ENCODE data around the gene RIIAD1.

DNA sequence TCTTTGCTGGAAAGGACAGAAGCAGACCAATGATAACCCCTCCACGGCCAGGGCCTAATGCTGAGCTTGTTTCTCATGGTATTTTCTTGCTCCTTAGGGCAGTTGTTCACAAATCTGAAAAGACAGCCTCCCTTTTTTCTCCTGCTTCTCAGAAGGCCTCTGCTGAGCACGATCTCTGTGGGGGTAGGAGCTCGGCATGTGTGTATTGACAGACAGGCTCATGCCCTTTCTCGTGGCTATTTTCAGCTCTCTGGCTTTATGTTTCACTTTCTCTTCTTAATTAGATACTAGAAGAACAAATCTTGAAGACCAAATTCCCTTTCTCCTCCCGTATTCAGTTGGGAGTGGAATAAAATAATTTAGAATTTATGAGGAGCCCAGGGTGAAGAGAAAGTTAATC, 768 bp upstream of the RIIAD1 start:
- TF ChIP-seq, protein P1, sequence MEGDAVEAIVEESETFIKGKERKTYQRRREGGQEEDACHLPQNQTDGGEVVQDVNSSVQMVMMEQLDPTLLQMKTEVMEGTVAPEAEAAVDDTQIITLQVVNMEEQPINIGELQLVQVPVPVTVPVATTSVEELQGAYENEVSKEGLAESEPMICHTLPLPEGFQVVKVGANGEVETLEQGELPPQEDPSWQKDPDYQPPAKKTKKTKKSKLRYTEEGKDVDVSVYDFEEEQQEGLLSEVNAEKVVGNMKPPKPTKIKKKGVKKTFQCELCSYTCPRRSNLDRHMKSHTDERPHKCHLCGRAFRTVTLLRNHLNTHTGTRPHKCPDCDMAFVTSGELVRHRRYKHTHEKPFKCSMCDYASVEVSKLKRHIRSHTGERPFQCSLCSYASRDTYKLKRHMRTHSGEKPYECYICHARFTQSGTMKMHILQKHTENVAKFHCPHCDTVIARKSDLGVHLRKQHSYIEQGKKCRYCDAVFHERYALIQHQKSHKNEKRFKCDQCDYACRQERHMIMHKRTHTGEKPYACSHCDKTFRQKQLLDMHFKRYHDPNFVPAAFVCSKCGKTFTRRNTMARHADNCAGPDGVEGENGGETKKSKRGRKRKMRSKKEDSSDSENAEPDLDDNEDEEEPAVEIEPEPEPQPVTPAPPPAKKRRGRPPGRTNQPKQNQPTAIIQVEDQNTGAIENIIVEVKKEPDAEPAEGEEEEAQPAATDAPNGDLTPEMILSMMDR (IDR thresholded peaks at IDR 0.05): no peak
- no peak for TF ChIP-seq POLR2A (IDR thresholded peaks at IDR 0.05)

Measured in thyroid gland (tissue), 4 donors.